HCT116 (cell line): ENCODE data around the gene ACAD8. TPM values are rescaled to one million over a fixed set of nuclear protein-coding genes. Genes with fewer than 3 reads are reported as not detected.

ENCODE experiments used
- ATAC-seq: fragments of 200-7000 bp; cut with Tn5 transposase; 2 replicates; pipeline ENCODE4 v1.9.1; 2020; ENCODE audit warnings: mild to moderate bottlenecking, moderate library complexity
- BruUV-seq: library from RNA; stranded (reverse); fragments of 400-500 nt; replicated peaks from 2 replicates; lab custom pipeline; 2021; lab: Mats Ljungman, UMichigan
- CTCF ChIA-PET: fragments of 300-600 bp; sonication (Branson Sonifier 250); formaldehyde crosslinking; loops from one replicate; lab custom pipeline; 2021; ENCODE audit warnings: antibody characterized with exemption; lab: Charles Lee
- POLR2A ChIA-PET: fragments of 300-600, 350-600 bp; sonication (Branson Sonifier 250); formaldehyde crosslinking; loops from one replicate; lab custom pipeline; 2021; ENCODE audit warnings: antibody characterized with exemption; lab: Charles Lee
- RAD21 ChIA-PET, 2 experiments: fragments of 300-600 bp; sonication (Branson Sonifier 250); formaldehyde crosslinking; loops; one replicate each; lab custom pipeline; 2023; ENCODE audit warnings: low total read pairs in 2 of 2; ENCODE audit not compliant: uncharacterized antibody in 2 of 2, unreplicated experiment in 2 of 2, low non-redundant PET in 1 of 2; lab: Charles Lee
- DNase-seq: peaks from one replicate; pipeline ENCODE4 v3.0.0-alpha.2; 2010; ENCODE audit warnings: low read depth, low spot score
- H2AFZ ChIP-seq: fragments of 200-600 bp; shearing (Covaris generic), sonication (generic); 2 replicates; pipeline ENCODE4 v1.6.1; 2017; ENCODE audit warnings: low read depth, mixed run types, mixed read lengths, antibody characterized with exemption, low read length; ENCODE audit not compliant: poor library complexity, severe bottlenecking
- H3K27ac ChIP-seq: 2 replicates; pipeline ENCODE4 v1.5.1; 2012; ENCODE audit warnings: low read depth, low read length
- H3K27me3 ChIP-seq: fragments of 200-600 bp; sonication (generic); 2 replicates; pipeline ENCODE4 v1.6.1; 2016; ENCODE audit warnings: mixed run types, low read length, mixed read lengths; ENCODE audit not compliant: insufficient read depth
- H3K36me3 ChIP-seq, 2 experiments: fragments of 200-500 bp in 1 of 2; fragments of 200-600 bp in 1 of 2; sonication (Bioruptor generic) in 1 of 2; sonication (generic) in 1 of 2; 2 replicates each; pipeline versions ENCODE4 v1.5.1 to v1.6.1; 2014 to 2016; ENCODE audit warnings: low read length in 2 of 2, inconsistent platforms in 1 of 2, mixed read lengths in 1 of 2, mixed run types in 1 of 2; ENCODE audit not compliant: insufficient read depth in 2 of 2, control insufficient read depth in 1 of 2
- H3K4me1 ChIP-seq, 2 experiments: fragments of 200-600 bp in 1 of 2; sonication (generic) in 1 of 2; 2 replicates each; pipeline versions ENCODE4 v1.5.1 to v1.6.1; 2012 to 2017; ENCODE audit warnings: low read length in 2 of 2, inconsistent platforms in 1 of 2, mild to moderate bottlenecking in 1 of 2, mixed read lengths in 1 of 2, mixed run types in 1 of 2, moderate library complexity in 1 of 2; ENCODE audit not compliant: insufficient read depth in 2 of 2, control insufficient read depth in 1 of 2
- H3K4me2 ChIP-seq: fragments of 200-600 bp; sonication (generic); 2 replicates; pipeline ENCODE4 v1.6.1; 2017; ENCODE audit warnings: mixed run types, low read length, mixed read lengths
- H3K4me3 ChIP-seq, 2 experiments: fragments of 200-600 bp in 1 of 2; sonication (generic) in 1 of 2; replicated peaks in 1 of 2; 2 replicates each; pipeline ENCODE4 v1.5.1; 2011 to 2016; ENCODE audit warnings: low read length in 2 of 2, control low read depth in 1 of 2, low read depth in 1 of 2, mild to moderate bottlenecking in 1 of 2, mixed read lengths in 1 of 2, mixed run types in 1 of 2
- H3K79me2 ChIP-seq: fragments of 200-600 bp; sonication (generic); 2 replicates; pipeline ENCODE4 v1.6.1; 2017; ENCODE audit warnings: mild to moderate bottlenecking, mixed run types, low read length, moderate library complexity, mixed read lengths; ENCODE audit not compliant: insufficient read depth
- H3K9ac ChIP-seq: fragments of 200-600 bp; sonication (generic); 2 replicates; pipeline ENCODE4 v1.6.1; 2016; ENCODE audit warnings: low read length, mixed read lengths
- H3K9me2 ChIP-seq: fragments of 200-600 bp; sonication (generic), shearing (Covaris generic); 2 replicates; pipeline ENCODE4 v1.6.1; 2017; ENCODE audit warnings: mixed run types, mild to moderate bottlenecking, moderate library complexity; ENCODE audit not compliant: insufficient read depth
- H3K9me3 ChIP-seq, 2 experiments: fragments of 200-500 bp in 1 of 2; fragments of 200-600 bp in 1 of 2; sonication (Bioruptor generic) in 1 of 2; sonication (generic) in 1 of 2; 2 replicates each; pipeline ENCODE4 v1.6.1; 2014 to 2017; ENCODE audit warnings: low read length in 2 of 2, mixed read lengths in 2 of 2, inconsistent platforms in 1 of 2, low read depth in 1 of 2, mild to moderate bottlenecking in 1 of 2, mixed run types in 1 of 2, moderate library complexity in 1 of 2; ENCODE audit not compliant: control insufficient read depth in 1 of 2, insufficient read depth in 1 of 2
- H4K20me1 ChIP-seq: fragments of 200-600 bp; sonication (generic), shearing (Covaris generic); 2 replicates; pipeline ENCODE4 v1.6.1; 2017; ENCODE audit warnings: mixed run types, mild to moderate bottlenecking, moderate library complexity; ENCODE audit not compliant: insufficient read depth
- EGR1 ChIP-seq: IDR thresholded peaks from 2 replicates; pipeline ENCODE4 v1.6.1; 2012; ENCODE audit warnings: low read depth
- ELF1 ChIP-seq: IDR thresholded peaks from 2 replicates; pipeline ENCODE4 v1.6.1; 2012; ENCODE audit warnings: low read depth, borderline replicate concordance
- EZH2 ChIP-seq: fragments of 200-600 bp; sonication (generic); IDR thresholded peaks from 2 replicates; pipeline ENCODE4 v1.6.1; 2017; ENCODE audit warnings: antibody characterized with exemption, mixed run types
- FOSL1 ChIP-seq: IDR thresholded peaks from 2 replicates; pipeline ENCODE4 v1.6.1; 2012; ENCODE audit warnings: low read depth
- MAX ChIP-seq: IDR thresholded peaks from 2 replicates; pipeline ENCODE4 v1.6.1; 2012
- REST ChIP-seq: IDR thresholded peaks from 2 replicates; pipeline ENCODE4 v1.6.1; 2012; ENCODE audit warnings: low read depth
- SP1 ChIP-seq: IDR thresholded peaks from 2 replicates; pipeline ENCODE4 v1.6.1; 2012; ENCODE audit warnings: low read depth
- TCF7L2 ChIP-seq: IDR thresholded peaks from 2 replicates; pipeline ENCODE4 v1.7.0; 2011; ENCODE audit warnings: borderline replicate concordance, inconsistent platforms; ENCODE audit not compliant: insufficient read depth, insufficient read length; ENCODE audit errors: extremely low read depth
- YY1 ChIP-seq: IDR thresholded peaks from 2 replicates; pipeline ENCODE4 v1.6.1; 2011; ENCODE audit warnings: low read length, low read depth, moderate library complexity, mild to moderate bottlenecking; ENCODE audit not compliant: insufficient replicate concordance; ENCODE audit errors: extremely low read depth
- intact Hi-C: fragments of 100-400 bp; cut with micrococcal nuclease; formaldehyde crosslinking; loops from 2 replicates; pipeline ENCODE4 v1.10.0; 2022
- total RNA-seq: library from RNA; stranded (reverse); gene quantifications from one replicate; pipeline ENCODE4 v1.2.1, GENCODE V29; 2021; ENCODE audit not compliant: unreplicated experiment

The ACAD8 gene
- total RNA-seq, 1 experiment from 2014 or later = 21.0 TPM

- TF ChIP-seq EZH2 (no peak), EGR1 (no peak), TCF7L2 (no peak)
Measured at GRCh38 chr11:134266841-134267251, 13.5 kb downstream of the ACAD8 start (continued).

- Histone ChIP-seq H3K9me3 (no peaks in the 10 kb centered on the region), H3K4me3 (no peak overlapping the region), H3K4me2 (no peak overlapping the region), H2AFZ (no peak overlapping the region), H3K4me1 (no peaks in the 10 kb centered on the region), H3K36me3 (peaks cover 2 to 4% of the 10 kb centered on the region in 2 experiments; a peak in 2 of 4 replicates), H3K9ac (no peak overlapping the region), H3K27me3 (no peaks in the 10 kb centered on the region), H4K20me1 (no peaks in the 10 kb centered on the region), H3K9me2 (no peaks in the 10 kb centered on the region), H3K79me2 (no peaks in the 10 kb centered on the region), H3K27ac (no peak overlapping the region)
- RAD21 ChIA-PET = no interaction called here
- TF ChIP-seq MAX (no peak), EZH2 (no peak), REST (no peak), SP1 (no peak), ELF1 (no peak), FOSL1 (no peak), YY1 (no peak)
- no TSS peak for BruUV-seq
- CTCF ChIA-PET = no interaction called here
- POLR2A ChIA-PET = no interaction called here
- intact Hi-C loops = no loop called here
- DNase-seq (no peak), ATAC-seq (no peak)
Measured at GRCh38 chr11:134267461-134267860, 14.1 kb downstream of the ACAD8 start.
